Stimulated activated CD4-positive, alpha-beta T cell treated with anti-CD3 and anti-CD28 coated beads, TNF-alpha, amount 100 ng/mL, for 1 hour (primary cell): ENCODE measurements around the gene ATP9B.

Experiments used
- DNase-seq, 3 donors: peaks; one replicate each; pipeline ENCODE4 v3.0.0-alpha.2; 2020; ENCODE audit warnings: low read depth in 3 of 3, low spot score in 1 of 3

The ATP9B gene

GRCh38 chr18:79423211-79424007, 354.2 kb downstream of the ATP9B start:
- DNase-seq, result no peak

- no peak for DNase-seq
These were observed 354.9 kb downstream of the ATP9B start for GRCh38 chr18:79424008-79424565.

DNA sequence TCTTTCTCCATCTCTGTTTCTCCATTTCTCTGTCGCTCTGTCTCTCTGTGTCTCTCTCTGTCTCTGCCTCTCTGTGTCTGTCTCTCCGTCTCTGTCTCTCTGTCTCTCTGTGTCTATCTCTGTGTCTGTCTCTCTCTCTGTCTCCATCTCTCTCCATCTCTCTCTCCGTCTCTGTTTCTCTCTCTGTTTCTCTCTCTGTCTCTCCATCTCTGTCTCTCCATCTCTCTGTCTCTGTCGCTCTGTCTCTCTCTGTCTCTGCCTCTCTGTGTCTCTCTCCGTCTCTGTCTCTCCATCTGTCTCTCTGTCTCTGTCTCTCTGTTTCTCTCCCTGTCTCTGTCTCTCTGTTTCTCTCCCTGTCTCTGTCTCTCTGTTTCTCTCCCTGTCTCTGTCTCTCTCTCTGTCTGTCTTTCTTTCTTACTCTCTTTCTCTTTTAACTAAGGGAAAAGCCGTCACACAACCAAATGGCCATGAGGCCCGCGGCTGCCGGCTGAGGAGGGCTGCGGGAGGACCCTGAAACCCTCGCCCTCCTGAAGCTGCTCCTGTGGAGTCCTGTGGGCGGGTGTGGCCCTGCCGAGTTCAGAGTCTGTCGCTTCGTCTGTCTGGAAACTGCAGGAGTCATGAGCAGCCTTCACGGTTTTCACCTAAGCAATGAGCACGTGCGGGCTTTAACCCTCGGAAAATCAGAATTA, 355.8 kb downstream of the ATP9B start:
- no peak for DNase-seq

DNA sequence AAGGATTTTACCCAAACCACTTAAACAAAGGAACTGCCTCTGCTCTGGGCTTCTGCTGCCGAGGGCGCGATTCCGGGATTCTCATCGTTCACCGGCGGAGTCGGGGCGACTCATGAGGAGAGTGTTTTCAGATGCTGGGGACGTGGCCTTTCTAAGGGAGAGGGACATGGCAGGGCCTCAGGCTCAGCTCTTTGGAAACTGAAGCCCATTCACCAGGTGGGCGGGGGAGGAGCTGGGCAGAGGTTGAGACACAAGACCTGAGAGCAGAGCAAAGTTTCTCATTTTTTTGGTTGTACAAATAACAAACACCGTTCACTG, 356.3 kb downstream of the ATP9B start:
- DNase-seq, result no peak

- no peak for DNase-seq
These were observed 357.4 kb downstream of the ATP9B start for GRCh38 chr18:79426376-79427300.

DNA sequence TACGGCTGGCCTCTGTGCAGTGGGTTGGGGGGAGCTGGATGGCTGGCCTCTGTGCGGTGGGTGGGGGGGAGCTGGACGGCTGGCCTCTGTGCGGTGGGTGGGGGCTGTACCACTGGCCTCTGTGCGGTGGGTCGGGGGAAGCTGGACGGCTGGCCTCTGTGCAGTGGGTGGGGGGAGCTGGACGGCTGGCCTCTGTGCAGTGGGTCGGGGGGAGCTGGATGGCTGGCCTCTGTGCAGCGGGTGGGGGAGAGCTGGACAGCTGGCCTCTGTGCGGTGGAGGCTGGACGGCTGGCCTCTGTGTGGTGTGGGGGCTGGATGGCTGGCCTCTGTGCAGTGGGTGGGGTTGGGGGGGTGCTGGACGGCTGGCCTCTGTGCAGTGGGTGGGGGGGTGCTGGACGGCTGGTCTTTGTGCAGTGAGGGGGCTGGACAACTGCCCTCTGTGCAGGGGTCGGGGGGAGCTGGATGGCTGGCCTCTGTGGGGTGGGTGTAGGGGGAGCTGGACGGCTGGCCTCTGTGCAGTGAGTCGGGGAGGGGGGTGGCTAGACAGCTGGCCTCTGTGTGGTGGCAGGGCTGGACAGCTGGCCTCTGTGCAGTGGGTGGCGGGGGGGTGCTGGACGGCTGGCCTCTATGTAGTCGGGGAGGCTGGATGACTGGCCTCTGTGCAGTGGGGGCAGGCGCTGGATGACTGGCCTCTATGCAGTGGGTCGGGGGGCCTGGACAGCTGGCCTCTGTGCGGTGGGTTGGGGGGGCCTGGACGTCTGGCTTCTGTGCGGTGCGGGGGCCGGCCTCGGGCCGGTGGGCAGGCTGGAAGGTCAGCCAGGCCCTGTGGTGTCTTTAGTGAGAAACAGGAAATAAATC, 358.4 kb downstream of the ATP9B start:
- no peak for DNase-seq
